Measurements from ENCODE around the gene GSK3B. TPM values are rescaled to one million over a fixed set of nuclear protein-coding genes. Genes with fewer than 3 reads are reported as not detected.

GSK3B gene
- total and polyA plus RNA-seq, 2 donors (not counting 3 experiments of a cell fraction or from before 2014, with no cell fraction given), result 22.1 to 50.1 TPM

GRCh38 chr3:119782460-119782859 lies 311.8 kb downstream of the GSK3B start:
- intact Hi-C loops (cut with micrococcal nuclease), result no loop called here
- no peak for FAIRE-seq

GRCh38 chr3:119781330-119782198 lies 312.7 kb downstream of the GSK3B start, which contains the start of gene NR1I2:
Gene NR1I2 (plus strand): TSS chr3:119782101.
- dilution Hi-C loops (cut with MboI; ENCODE audit: extremely low pct_ligation_motif_present, low sequenced_read_pairs), result no loop called here
- ChIA-PET POLR2A (no interaction called here), CTCF (interaction anchor here (1.1 kb wide), 1 partner anchor 92 kb away, joined by 3 read pairs; no protein-coding TSS in a partner anchor)
- Histone ChIP-seq H3K9me1 (replicated peaks; ENCODE audit: control insufficient read depth, extremely low read depth, insufficient read depth, low read length) (no peaks in the 10 kb centered on the region), H3K9me3 (replicated peaks; ENCODE audit: control insufficient read depth, insufficient read depth, low read length) (no peaks in the 10 kb centered on the region), H2AFZ (ENCODE audit: low read depth, low read length) (no peak within 1 kb of the TSS), H3K4me1 (ENCODE audit: control insufficient read depth, extremely low read depth, insufficient read depth, low read length) (no peaks in the 10 kb centered on the region), H3K79me2 (ENCODE audit: control insufficient read depth, insufficient read depth, low read length) (no peaks in the 10 kb centered on the region), H3K9ac (replicated peaks; ENCODE audit: extremely low read depth, insufficient read depth, low read length) (no peak within 1 kb of the TSS), H3K36me3 (ENCODE audit: control insufficient read depth in 2 of 2, extremely low read depth in 1 of 2, insufficient read depth in 2 of 2, low read length in 2 of 2) (no peaks in the 10 kb centered on the region), H3K4me2 (ENCODE audit: insufficient read depth, low read length) (no peak within 1 kb of the TSS), H3K27ac (ENCODE audit: insufficient read depth, low read depth, low read length) (no peak within 1 kb of the TSS), H3K27me3 (ENCODE audit: control insufficient read depth in 2 of 2, insufficient read depth in 2 of 2, low read length in 2 of 2) (no peaks in the 10 kb centered on the region), H3K4me3 (replicated peaks in 1 of 3; ENCODE audit: insufficient read depth in 1 of 3, low read depth in 1 of 3, low read length in 3 of 3) (no peak within 1 kb of the TSS), H4K20me1 (replicated peaks; ENCODE audit: control insufficient read depth, extremely low read depth, insufficient read depth, low read length) (no peaks in the 10 kb centered on the region)
- intact Hi-C loops (cut with micrococcal nuclease), result no loop called here
- DNase-seq (ENCODE audit: low read depth, low spot score) (no peak), FAIRE-seq (no peak)
- no peak for TF ChIP-seq FOS (IDR thresholded peaks at IDR 0.05; ENCODE audit: borderline replicate concordance, insufficient read depth, low read length)
- no peak for TF ChIP-seq JUN (IDR thresholded peaks at IDR 0.05; ENCODE audit: borderline replicate concordance, insufficient read depth, insufficient read length, low read depth)
- no peak for TF ChIP-seq POLR2A (IDR thresholded peaks at IDR 0.05; ENCODE audit: low read depth, low read length)
- TF ChIP-seq, protein P1, sequence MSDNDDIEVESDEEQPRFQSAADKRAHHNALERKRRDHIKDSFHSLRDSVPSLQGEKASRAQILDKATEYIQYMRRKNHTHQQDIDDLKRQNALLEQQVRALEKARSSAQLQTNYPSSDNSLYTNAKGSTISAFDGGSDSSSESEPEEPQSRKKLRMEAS (IDR thresholded peaks at IDR 0.05; ENCODE audit: insufficient read depth, insufficient read length), result no peak
- no peak for TF ChIP-seq EZH2 (IDR thresholded peaks at IDR 0.05; ENCODE audit: borderline replicate concordance, low read depth, low read length, severe bottlenecking)
- no peak for TF ChIP-seq MYC (IDR thresholded peaks at IDR 0.05; ENCODE audit: low read depth, low read length)
- no peak for TF ChIP-seq GATA2 (IDR thresholded peaks at IDR 0.05; ENCODE audit: insufficient read depth, insufficient read length, low read depth, low read length)
- no peak for TF ChIP-seq POLR2AphosphoS5 (IDR thresholded peaks at IDR 0.05; ENCODE audit: insufficient read depth, low read depth, low read length)
- no peak for TF ChIP-seq CTCF (IDR thresholded peaks at IDR 0.05; ENCODE audit: extremely low read depth in 1 of 2, insufficient read depth in 1 of 2, low read depth in 1 of 2, low read length in 2 of 2)
- BruUV-seq (replicated peaks), result no TSS peak

More at GRCh38 chr3:119782460-119782859, 311.8 kb downstream of the GSK3B start:
- TF ChIP-seq GATA2 (IDR thresholded peaks at IDR 0.05; ENCODE audit: insufficient read depth, insufficient read length, low read depth, low read length), result no peak
- no peak for TF ChIP-seq MYC (IDR thresholded peaks at IDR 0.05; ENCODE audit: low read depth, low read length)
- no peak for TF ChIP-seq FOS (IDR thresholded peaks at IDR 0.05; ENCODE audit: borderline replicate concordance, insufficient read depth, low read length)
- no TSS peak for BruUV-seq (replicated peaks)
- POLR2A ChIA-PET, result no interaction called here
- H3K9ac ChIP-seq (replicated peaks; ENCODE audit: extremely low read depth, insufficient read depth, low read length), result no peak overlapping the region
- dilution Hi-C loops (cut with MboI; ENCODE audit: extremely low pct_ligation_motif_present, low sequenced_read_pairs), result no loop called here
- no peaks in the 10 kb centered on the region for H3K79me2 ChIP-seq (ENCODE audit: control insufficient read depth, insufficient read depth, low read length)
- H3K9me1 ChIP-seq (replicated peaks; ENCODE audit: control insufficient read depth, extremely low read depth, insufficient read depth, low read length), result no peaks in the 10 kb centered on the region
- no peaks in the 10 kb centered on the region for H3K36me3 ChIP-seq (ENCODE audit: control insufficient read depth in 2 of 2, extremely low read depth in 1 of 2, insufficient read depth in 2 of 2, low read length in 2 of 2)
- no peak overlapping the region for H3K4me3 ChIP-seq (replicated peaks in 1 of 3; ENCODE audit: insufficient read depth in 1 of 3, low read depth in 1 of 3, low read length in 3 of 3)
- H3K4me2 ChIP-seq (ENCODE audit: insufficient read depth, low read length), result no peak overlapping the region
- H3K9me3 ChIP-seq (replicated peaks; ENCODE audit: control insufficient read depth, insufficient read depth, low read length), result no peaks in the 10 kb centered on the region
- DNase-seq (ENCODE audit: low read depth, low spot score), result no peak
- H3K27ac ChIP-seq (ENCODE audit: insufficient read depth, low read depth, low read length), result no peak overlapping the region
- CTCF ChIA-PET, result no interaction called here
- no peaks in the 10 kb centered on the region for H3K27me3 ChIP-seq (ENCODE audit: control insufficient read depth in 2 of 2, insufficient read depth in 2 of 2, low read length in 2 of 2)
- no peak overlapping the region for H2AFZ ChIP-seq (ENCODE audit: low read depth, low read length)
- no peaks in the 10 kb centered on the region for H4K20me1 ChIP-seq (replicated peaks; ENCODE audit: control insufficient read depth, extremely low read depth, insufficient read depth, low read length)
- no peaks in the 10 kb centered on the region for H3K4me1 ChIP-seq (ENCODE audit: control insufficient read depth, extremely low read depth, insufficient read depth, low read length)
